GM18507 (cell line): ENCODE data around the gene IGSF23.
"Not testable (repeated sequence)": the region's sequence is repeated elsewhere in the genome, so short reads cannot be mapped to it uniquely, and the experiment has no call there.

Experiments
- DNase-seq: peaks from one replicate; pipeline ENCODE4 v3.0.0; 2011; ENCODE audit warnings: low read depth; ENCODE audit not compliant: insufficient read length; ENCODE audit errors: extremely low spot score
- FAIRE-seq: peaks from 2 replicates; lab custom pipeline; 2011; peaks lifted over from hg19 to GRCh38; lab: Jason Lieb, UNC

IGSF23 gene

DNA sequence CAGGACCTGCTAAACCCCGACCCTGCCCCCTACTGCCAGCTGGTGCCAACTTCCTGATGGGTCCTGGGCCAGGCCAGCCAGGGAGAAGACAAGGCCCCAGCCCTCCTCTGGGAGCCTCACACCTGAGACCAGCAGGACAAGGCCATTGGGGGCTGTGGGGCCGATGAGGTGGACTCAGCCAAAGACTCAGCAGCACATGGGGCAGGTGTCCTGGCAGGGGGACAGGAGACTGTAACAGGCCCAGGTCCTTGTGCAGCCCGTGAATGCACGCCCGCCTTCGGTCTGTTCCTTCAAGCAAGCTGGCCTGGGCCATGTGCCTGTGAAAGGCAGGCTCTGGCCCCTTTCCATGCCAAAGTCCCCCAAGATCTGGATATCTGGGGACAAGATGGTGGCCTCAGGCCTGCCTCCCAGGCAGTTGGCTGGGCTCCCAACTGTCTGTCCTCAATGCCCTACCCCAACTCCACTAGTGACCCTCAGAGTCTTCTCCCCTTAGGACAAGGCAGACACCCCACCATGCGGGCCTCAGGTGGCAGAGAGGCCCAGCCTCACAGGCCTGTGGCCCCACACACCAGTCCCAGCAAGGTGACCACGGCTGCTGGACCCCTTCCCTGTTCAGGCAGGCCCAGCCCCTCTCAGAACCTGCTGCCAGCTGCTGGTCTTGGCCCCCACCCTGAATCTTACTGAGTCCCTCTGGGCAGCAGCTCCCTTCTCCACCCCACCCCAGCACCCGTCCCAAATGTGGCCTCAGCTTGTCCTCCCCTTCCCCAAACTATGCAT lies 70.3 kb downstream of the IGSF23 start:
- FAIRE-seq (no peak), DNase-seq (no peak)

DNA sequence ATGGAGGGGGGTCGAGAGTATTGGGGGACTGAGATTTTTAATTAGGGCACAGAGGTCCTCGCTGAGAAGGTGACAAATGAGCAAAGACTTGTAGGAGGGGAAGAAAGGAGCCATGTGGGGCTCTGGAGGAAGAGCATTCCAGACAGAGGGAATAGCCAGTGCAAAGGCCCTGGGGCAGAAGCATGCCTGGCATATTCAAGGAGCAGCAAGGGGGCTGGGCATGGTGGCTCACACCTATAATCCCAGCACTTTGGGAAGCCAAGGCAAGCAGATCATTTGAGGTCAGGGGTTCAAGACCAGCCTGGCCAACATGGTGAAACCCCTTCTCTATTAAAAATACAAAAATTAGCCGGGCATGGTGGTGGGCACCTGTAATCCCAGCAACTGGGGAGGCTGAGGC lies 71.0 kb downstream of the IGSF23 start:
- not testable (repeated sequence) for FAIRE-seq, DNase-seq

GRCh38 chr19:44684892-44685863 lies 71.8 kb downstream of the IGSF23 start:
- FAIRE-seq: no peak
- DNase-seq: no peak

DNA sequence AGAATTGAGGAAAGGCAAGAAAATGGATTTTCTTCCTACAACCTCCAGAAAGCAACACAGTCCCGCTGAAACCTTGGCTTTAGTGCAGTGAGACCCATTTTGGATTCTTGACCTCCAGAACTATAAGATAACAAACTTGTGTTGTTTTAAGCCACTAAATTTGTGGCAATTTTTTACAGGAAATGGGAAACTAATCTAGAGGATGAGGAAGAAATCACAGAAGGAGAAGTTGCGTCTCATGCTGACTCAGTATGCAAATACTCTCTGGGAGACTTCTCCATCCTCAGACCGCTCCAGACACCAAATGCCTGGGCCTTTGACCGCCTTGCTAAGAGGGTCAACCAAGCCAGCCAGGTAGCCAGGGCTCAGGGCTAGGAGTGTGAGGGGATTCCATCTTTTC lies 72.5 kb downstream of the IGSF23 start:
- DNase-seq: no peak
- FAIRE-seq: no peak
